HepG2 (cell line): ENCODE measurements around the gene MND1. TPM values are rescaled to one million over a fixed set of nuclear protein-coding genes. Genes with fewer than 3 reads are reported as not detected.

Experiments
- ATAC-seq: fragments of 200-7000 bp; cut with Tn5 transposase; 3 replicates; pipeline ENCODE4 v1.9.1; 2020; ENCODE audit warnings: mild to moderate bottlenecking, moderate library complexity
- Bru-seq: library from RNA; stranded (reverse); fragments of 400-500 nt; gene quantifications from one replicate; lab custom pipeline; 2021; lab: Mats Ljungman, UMichigan
- BruChase-seq, 2 experiments: library from RNA; stranded (reverse); fragments of 400-500 nt; gene quantifications; one replicate each; lab custom pipeline; 2021; lab: Mats Ljungman, UMichigan
- BruUV-seq: library from RNA; stranded (reverse); fragments of 400-500 nt; replicated peaks from 2 replicates; lab custom pipeline; 2021; lab: Mats Ljungman, UMichigan
- CTCF ChIA-PET: fragments of 300-600 bp; formaldehyde crosslinking; extraction: SDS; loops from one replicate; lab custom pipeline; 2021; ENCODE audit warnings: low total read pairs, inconsistent platforms, low intra/inter-chr PET ratio; lab: Yijun Ruan, JAX
- POLR2A ChIA-PET: fragments of 350-600 bp; sonication (Branson Sonifier 250); formaldehyde crosslinking; loops from one replicate; lab custom pipeline; 2020; ENCODE audit warnings: antibody characterized with exemption, inconsistent platforms; lab: Yijun Ruan, JAX
- DNase-seq: peaks from one replicate; pipeline ENCODE4 v3.0.0-alpha.2; 2015; ENCODE audit warnings: low spot score
- FAIRE-seq: peaks from 3 replicates; lab custom pipeline; 2011; peaks lifted over from hg19 to GRCh38; lab: Jason Lieb, UNC
- H2AFZ ChIP-seq: one replicate; pipeline ENCODE4 v1.6.1; 2011; ENCODE audit warnings: low read length, inconsistent platforms
- H3K27ac ChIP-seq: fragments of 300-600 bp; 3 replicates; pipeline ENCODE4 v1.8.0; 2011; ENCODE audit warnings: mixed run types, mild to moderate bottlenecking, mixed read lengths, low read length, inconsistent platforms; ENCODE audit not compliant: insufficient read depth; ENCODE audit errors: extremely low read length
- H3K27me3 ChIP-seq, 2 experiments: fragments of 200-600 bp in 1 of 2; 2 replicates in 1 of 2; 3 replicates in 1 of 2; pipeline versions ENCODE4 v1.6.0 to v1.8.0; 2011; ENCODE audit warnings: low read length in 2 of 2, mild to moderate bottlenecking in 2 of 2, moderate library complexity in 2 of 2, inconsistent platforms in 1 of 2; ENCODE audit not compliant: insufficient read depth in 2 of 2, control insufficient read depth in 1 of 2
- H3K36me3 ChIP-seq, 2 experiments: fragments of 200-600 bp in 1 of 2; replicated peaks in 1 of 2; 2 replicates in 1 of 2; 3 replicates in 1 of 2; pipeline versions ENCODE4 v1.5.1 to v1.8.0; 2011; ENCODE audit warnings: low read length in 2 of 2, inconsistent platforms in 1 of 2; ENCODE audit not compliant: insufficient read depth in 2 of 2, control insufficient read depth in 1 of 2
- H3K4me1 ChIP-seq: 2 replicates; pipeline ENCODE4 v1.5.1; 2012; ENCODE audit warnings: low read length, inconsistent platforms; ENCODE audit not compliant: insufficient read depth
- H3K4me2 ChIP-seq: 2 replicates; pipeline ENCODE4 v1.6.0; 2011; ENCODE audit warnings: low read depth, low read length, inconsistent platforms
- H3K4me3 ChIP-seq, 3 experiments: fragments of 200-600 bp in 1 of 3; sonication (generic), shearing (Covaris generic) in 1 of 3; replicated peaks in 1 of 3; 2 replicates each; pipeline ENCODE4 v1.5.1; 2011 to 2016; ENCODE audit warnings: low read length in 3 of 3, inconsistent platforms in 2 of 3, low read depth in 2 of 3, mild to moderate bottlenecking in 2 of 3, control low read depth in 1 of 3, mixed read lengths in 1 of 3; ENCODE audit not compliant: insufficient read depth in 1 of 3
- H3K79me2 ChIP-seq: one replicate; pipeline ENCODE4 v1.6.1; 2011; ENCODE audit warnings: low read length, inconsistent platforms; ENCODE audit not compliant: insufficient read depth
- H3K9ac ChIP-seq: 2 replicates; pipeline ENCODE4 v1.6.0; 2011; ENCODE audit warnings: mild to moderate bottlenecking, low read depth, low read length, inconsistent platforms; ENCODE audit not compliant: insufficient read depth
- H3K9me3 ChIP-seq: 2 replicates; pipeline ENCODE4 v1.5.1; 2012; ENCODE audit warnings: mild to moderate bottlenecking, low read length
- H4K20me1 ChIP-seq: 2 replicates; pipeline ENCODE4 v1.6.0; 2011; ENCODE audit warnings: inconsistent platforms, mild to moderate bottlenecking, low read length, moderate library complexity; ENCODE audit not compliant: insufficient read depth
- IRX3 ChIP-seq: sonication (generic); formaldehyde crosslinking; IDR thresholded peaks from 2 replicates; pipeline ENCODE4 v1.8.1; 2023; ENCODE audit warnings: mild to moderate bottlenecking, low read depth, missing genetic modification reagents, borderline replicate concordance
- MTA1 ChIP-seq: sonication (generic); formaldehyde crosslinking; IDR thresholded peaks from 2 replicates; pipeline ENCODE4 v1.4.0; 2020; ENCODE audit warnings: missing genetic modification reagents, mild to moderate bottlenecking, borderline replicate concordance
- NCOA5 ChIP-seq: sonication (generic); formaldehyde crosslinking; IDR thresholded peaks from 2 replicates; pipeline ENCODE4 v1.4.0; 2020; ENCODE audit warnings: missing genetic modification reagents
- RBFOX2 ChIP-seq: fragments of 200-400 bp; formaldehyde crosslinking; IDR thresholded peaks from 2 replicates; pipeline ENCODE4 v1.6.1; 2017; ENCODE audit warnings: low read depth, mild to moderate bottlenecking, low read length
- TOPORS ChIP-seq: sonication (generic); formaldehyde crosslinking; IDR thresholded peaks from 2 replicates; pipeline ENCODE4 v1.8.0; 2023; ENCODE audit warnings: mild to moderate bottlenecking, missing genetic modification reagents
- ZNF331 ChIP-seq: sonication (generic); formaldehyde crosslinking; IDR thresholded peaks from 2 replicates; pipeline ENCODE4 v1.4.0; 2020; ENCODE audit warnings: missing genetic modification reagents
- ZNF737 ChIP-seq: sonication (generic); formaldehyde crosslinking; IDR thresholded peaks from 2 replicates; pipeline ENCODE4 v1.5.0; 2020; ENCODE audit warnings: missing genetic modification reagents, mild to moderate bottlenecking, borderline replicate concordance
- WGBS: methylation state at CpG from one replicate; pipeline ENCODE4 v1.1.6; 2017; ENCODE audit warnings: low lambda C conversion rate; 5-methylcytosine and 5-hydroxymethylcytosine counted together
- in situ Hi-C: cut with HindIII; loops from 2 replicates; pipeline ENCODE4 v1.10.0; 2017; ENCODE audit warnings: low pct_unique_long_range_greater_than_20kb; ENCODE audit not compliant: extremely low pct_ligation_motif_present
- intact Hi-C: fragments of 100-400 bp; cut with micrococcal nuclease; formaldehyde crosslinking; loops from one replicate; pipeline ENCODE4 v1.10.0; 2022; ENCODE audit not compliant: unreplicated experiment
- long read RNA-seq, 2 experiments: library from RNA in 1 of 2; library from polyadenylated mRNA in 1 of 2; stranded (forward) in 1 of 2; unstranded in 1 of 2; transcript quantifications; one replicate each; pipeline ENCODE4 v2.0.0, GENCODE V29; 2019 to 2022
- polyA minus RNA-seq, 3 experiments: library from RNA; depleted of rRNA, polyadenylated mRNA; stranded (reverse); fragments of >200 nt; gene quantifications; 2 replicates each; pipeline ENCODE4 v1.2.3, GENCODE V29; 2011; ENCODE audit warnings: low replicate concordance in 1 of 3
- polyA plus RNA-seq, 8 experiments: library from polyadenylated mRNA; depleted of rRNA in 3 of 8; stranded (reverse) in 7 of 8; unstranded in 1 of 8; fragments of >200 nt; fragmentation: Illumina TruSeq in 4 of 8; extraction: Trizol in 4 of 8; gene quantifications; 2 replicates each; pipeline versions ENCODE4 v1.2.1 to v1.2.3, GENCODE V29; 2011 to 2016; ENCODE audit warnings: low read depth in 4 of 8, missing spikeins in 1 of 8, mixed read lengths in 1 of 8; ENCODE audit not compliant: insufficient read depth in 1 of 8
- total RNA-seq, 5 experiments: library from RNA; depleted of rRNA; stranded (reverse); fragments of >200 nt; fragmentation: Illumina TruSeq; extraction: Trizol; gene quantifications; 2 replicates each; pipeline ENCODE4 v1.2.3, GENCODE V29; 2016; ENCODE audit warnings: low read depth in 1 of 5
- TF ChIP-seq, protein P1 (sequence below): IDR thresholded peaks from 2 replicates; pipeline ENCODE4 v1.6.1; 2016; ENCODE audit warnings: low read depth, missing genetic modification reagents, missing compliant biosample characterization
- TF ChIP-seq, protein P2 (sequence below): sonication (generic); formaldehyde crosslinking; IDR thresholded peaks from 2 replicates; pipeline ENCODE4 v1.5.0; 2020; ENCODE audit warnings: missing genetic modification reagents, mild to moderate bottlenecking, borderline replicate concordance

Gene MND1, protein sequence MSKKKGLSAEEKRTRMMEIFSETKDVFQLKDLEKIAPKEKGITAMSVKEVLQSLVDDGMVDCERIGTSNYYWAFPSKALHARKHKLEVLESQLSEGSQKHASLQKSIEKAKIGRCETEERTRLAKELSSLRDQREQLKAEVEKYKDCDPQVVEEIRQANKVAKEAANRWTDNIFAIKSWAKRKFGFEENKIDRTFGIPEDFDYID
- total RNA-seq (2016; rRNA removed; fragmentation: Illumina TruSeq; extraction: Trizol) (30.7 and 40.7 TPM in 2 replicates), polyA plus RNA-seq (2011; rRNA removed) (2.3 and 4.8 TPM in 2 replicates), polyA minus RNA-seq (2011; rRNA and poly(A)+ RNA removed; ENCODE audit: low replicate concordance) (0.16 and 0.28 TPM in 2 replicates), Bru-seq, nascent RNA (percentile 53 among the genes with signal in this experiment), BruChase-seq, experiment 1, labeled RNA remaining after a 6-hour chase (percentile 41 among the genes with signal in this experiment), BruChase-seq, experiment 2, labeled RNA remaining after a 2-hour chase (percentile 52 among the genes with signal in this experiment)
- 23.9 and 26.6 TPM in 2 replicates for total RNA-seq (2016; cell fraction: cytosol; rRNA removed; fragmentation: Illumina TruSeq; extraction: Trizol; ENCODE audit: low read depth)
- total RNA-seq (2016; cell fraction: insoluble cytoplasmic fraction; rRNA removed; fragmentation: Illumina TruSeq; extraction: Trizol): 28.8 and 43.1 TPM in 2 replicates
- total RNA-seq (2016; cell fraction: membrane; rRNA removed; fragmentation: Illumina TruSeq; extraction: Trizol): 27.2 and 33.0 TPM in 2 replicates
- 13.2 and 15.2 TPM in 2 replicates for total RNA-seq (2016; cell fraction: nucleus; rRNA removed; fragmentation: Illumina TruSeq; extraction: Trizol)
- polyA plus RNA-seq (2011; cell fraction: cytosol; rRNA removed): 1.7 TPM in 2 replicates
- 1.4 and 1.6 TPM in 2 replicates for polyA plus RNA-seq (2011; cell fraction: nucleus; rRNA removed)
- 8.8 and 14.8 TPM in 2 replicates for polyA plus RNA-seq (2012)
- 20.8 and 21.2 TPM in 2 replicates for polyA plus RNA-seq (2016; cell fraction: cytosol; fragmentation: Illumina TruSeq; extraction: Trizol; ENCODE audit: low read depth)
- polyA plus RNA-seq (2016; cell fraction: insoluble cytoplasmic fraction; fragmentation: Illumina TruSeq; extraction: Trizol; ENCODE audit: low read depth): 45.9 and 54.7 TPM in 2 replicates
- 31.4 and 32.2 TPM in 2 replicates for polyA plus RNA-seq (2016; cell fraction: membrane; fragmentation: Illumina TruSeq; extraction: Trizol; ENCODE audit: low read depth)
- polyA plus RNA-seq (2016; cell fraction: nucleus; fragmentation: Illumina TruSeq; extraction: Trizol; ENCODE audit: insufficient read depth, low read depth): 22.1 and 22.4 TPM in 2 replicates
- polyA minus RNA-seq (2011; cell fraction: cytosol; rRNA and poly(A)+ RNA removed): 3.8 and 4.7 TPM in 2 replicates
- 2.1 and 3.6 TPM in 2 replicates for polyA minus RNA-seq (2011; cell fraction: nucleus; rRNA and poly(A)+ RNA removed)
- long read RNA-seq, experiment 1, transcript MND1-201 (8 exons, 968 nt): major isoform, 27 of 37 reads
- long read RNA-seq, experiment 1, partial matches to known transcripts: 6 of 37 reads
- long read RNA-seq, experiment 1, other reads (novel, unspliced or antisense): 2 of 37 reads
- long read RNA-seq, experiment 2, transcript MND1-201 (8 exons, 968 nt): major isoform, 7 of 18 reads
- long read RNA-seq, experiment 2, partial matches to known transcripts: 8 of 18 reads
- long read RNA-seq, experiment 2, other reads (novel, unspliced or antisense): 3 of 18 reads

DNA sequence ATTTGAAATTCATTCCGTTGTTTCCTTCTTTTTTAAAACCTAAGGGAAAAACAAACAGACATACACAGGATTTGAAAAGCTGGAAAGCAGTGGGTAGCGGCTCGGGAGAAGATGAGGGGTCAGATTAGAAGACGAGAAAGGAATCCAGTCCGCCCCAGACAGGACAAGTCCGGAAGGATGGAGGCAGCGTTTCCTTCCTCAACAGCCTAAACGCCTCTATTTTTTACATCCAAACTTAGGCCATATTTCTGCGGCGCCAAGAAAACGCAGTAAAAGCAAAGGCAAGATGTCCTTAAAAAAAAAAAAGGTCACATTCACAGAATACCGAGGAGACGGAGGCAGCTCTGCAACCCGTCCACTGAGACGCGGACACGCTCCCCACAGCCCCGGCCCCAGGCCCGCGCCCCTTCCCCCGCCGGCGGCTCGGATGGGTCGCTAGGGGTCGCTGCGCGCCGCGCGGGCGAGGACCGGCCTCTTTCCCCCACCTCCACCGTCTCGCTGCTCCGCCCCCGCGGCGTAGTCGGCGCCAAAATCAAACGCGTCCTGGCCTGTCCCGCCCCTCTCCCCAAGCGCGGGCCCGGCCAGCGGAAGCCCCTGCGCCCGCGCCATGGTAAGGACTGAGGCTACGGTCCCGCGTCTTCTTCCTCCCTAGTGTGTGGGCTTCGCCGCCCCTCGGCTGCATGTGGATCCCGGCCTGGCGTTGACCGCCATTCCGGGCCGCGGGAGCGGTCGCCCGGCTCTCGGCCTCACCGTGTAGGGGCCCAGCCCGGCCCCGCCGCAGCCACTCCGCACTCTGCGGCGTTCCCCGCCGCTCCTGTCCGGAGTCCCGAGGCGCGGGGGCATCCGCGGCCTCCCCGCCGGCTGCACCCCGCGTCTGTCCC lies at the start of gene MND1:
Gene MND1, plus strand, starts transcription at position 558 of the 881 bp plus-strand sequence. Its CDS starts 50 bp downstream, at position 608.
- ChIA-PET CTCF (interaction anchor here (1.2 to 2.4 kb wide), 3 partner anchors 231 to 305 kb away, joined by 3 to 31 read pairs (median 7); no protein-coding TSS in a partner anchor), POLR2A (no interaction called here)
- Histone ChIP-seq H3K4me3 (peak within 1 kb of the TSS; percentile 79 to 83 (median 81)), H2AFZ (peak within 1 kb of the TSS; percentile 96), H4K20me1 (no peaks in the 10 kb centered on the region), H3K9me3 (no peaks in the 10 kb centered on the region), H3K79me2 (peaks cover 36% of the 10 kb centered on the region), H3K27me3 (no peaks in the 10 kb centered on the region; a peak in 1 of 5 replicates), H3K36me3 (no peaks in the 10 kb centered on the region), H3K9ac (peak within 1 kb of the TSS; percentile 76), H3K4me1 (peaks cover 44% of the 10 kb centered on the region), H3K27ac (peak within 1 kb of the TSS; percentile 72), H3K4me2 (peak within 1 kb of the TSS; percentile 82)
- no peak for FAIRE-seq
- ATAC-seq: peak; percentile 90
- in situ Hi-C loops (loop anchor here (5.0 kb wide), 1 partner anchor 233 kb away; no protein-coding TSS in a partner anchor), intact Hi-C loops (loop anchor here (1.0 to 2.0 kb wide), 5 partner anchors 89 to 406 kb away; partner anchors contain the start of gene TMEM131L)
- DNase-seq: peak; percentile 64
- 4% methylated on average over 22 of the region's 86 CpGs for WGBS
- BruUV-seq: TSS peak; percentile 72
- TF ChIP-seq RBFOX2 (peak; percentile 82), TOPORS (CRISPR knock-in tag) (peak; percentile 40), NCOA5 (CRISPR knock-in tag) (no peak), ZNF331 (CRISPR knock-in tag) (0 out of 2 replicates have a peak, but pooled peaks have one; percentile 34), MTA1 (CRISPR knock-in tag) (peak; percentile 63; the same call in 1 of the 2 replicates), IRX3 (CRISPR knock-in tag) (peak; percentile 88), ZNF737 (CRISPR knock-in tag) (no peak)
- TF ChIP-seq, protein P1, sequence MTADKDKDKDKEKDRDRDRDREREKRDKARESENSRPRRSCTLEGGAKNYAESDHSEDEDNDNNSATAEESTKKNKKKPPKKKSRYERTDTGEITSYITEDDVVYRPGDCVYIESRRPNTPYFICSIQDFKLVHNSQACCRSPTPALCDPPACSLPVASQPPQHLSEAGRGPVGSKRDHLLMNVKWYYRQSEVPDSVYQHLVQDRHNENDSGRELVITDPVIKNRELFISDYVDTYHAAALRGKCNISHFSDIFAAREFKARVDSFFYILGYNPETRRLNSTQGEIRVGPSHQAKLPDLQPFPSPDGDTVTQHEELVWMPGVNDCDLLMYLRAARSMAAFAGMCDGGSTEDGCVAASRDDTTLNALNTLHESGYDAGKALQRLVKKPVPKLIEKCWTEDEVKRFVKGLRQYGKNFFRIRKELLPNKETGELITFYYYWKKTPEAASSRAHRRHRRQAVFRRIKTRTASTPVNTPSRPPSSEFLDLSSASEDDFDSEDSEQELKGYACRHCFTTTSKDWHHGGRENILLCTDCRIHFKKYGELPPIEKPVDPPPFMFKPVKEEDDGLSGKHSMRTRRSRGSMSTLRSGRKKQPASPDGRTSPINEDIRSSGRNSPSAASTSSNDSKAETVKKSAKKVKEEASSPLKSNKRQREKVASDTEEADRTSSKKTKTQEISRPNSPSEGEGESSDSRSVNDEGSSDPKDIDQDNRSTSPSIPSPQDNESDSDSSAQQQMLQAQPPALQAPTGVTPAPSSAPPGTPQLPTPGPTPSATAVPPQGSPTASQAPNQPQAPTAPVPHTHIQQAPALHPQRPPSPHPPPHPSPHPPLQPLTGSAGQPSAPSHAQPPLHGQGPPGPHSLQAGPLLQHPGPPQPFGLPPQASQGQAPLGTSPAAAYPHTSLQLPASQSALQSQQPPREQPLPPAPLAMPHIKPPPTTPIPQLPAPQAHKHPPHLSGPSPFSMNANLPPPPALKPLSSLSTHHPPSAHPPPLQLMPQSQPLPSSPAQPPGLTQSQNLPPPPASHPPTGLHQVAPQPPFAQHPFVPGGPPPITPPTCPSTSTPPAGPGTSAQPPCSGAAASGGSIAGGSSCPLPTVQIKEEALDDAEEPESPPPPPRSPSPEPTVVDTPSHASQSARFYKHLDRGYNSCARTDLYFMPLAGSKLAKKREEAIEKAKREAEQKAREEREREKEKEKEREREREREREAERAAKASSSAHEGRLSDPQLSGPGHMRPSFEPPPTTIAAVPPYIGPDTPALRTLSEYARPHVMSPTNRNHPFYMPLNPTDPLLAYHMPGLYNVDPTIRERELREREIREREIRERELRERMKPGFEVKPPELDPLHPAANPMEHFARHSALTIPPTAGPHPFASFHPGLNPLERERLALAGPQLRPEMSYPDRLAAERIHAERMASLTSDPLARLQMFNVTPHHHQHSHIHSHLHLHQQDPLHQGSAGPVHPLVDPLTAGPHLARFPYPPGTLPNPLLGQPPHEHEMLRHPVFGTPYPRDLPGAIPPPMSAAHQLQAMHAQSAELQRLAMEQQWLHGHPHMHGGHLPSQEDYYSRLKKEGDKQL (CRISPR knock-in tag): no peak
- TF ChIP-seq, protein P2, sequence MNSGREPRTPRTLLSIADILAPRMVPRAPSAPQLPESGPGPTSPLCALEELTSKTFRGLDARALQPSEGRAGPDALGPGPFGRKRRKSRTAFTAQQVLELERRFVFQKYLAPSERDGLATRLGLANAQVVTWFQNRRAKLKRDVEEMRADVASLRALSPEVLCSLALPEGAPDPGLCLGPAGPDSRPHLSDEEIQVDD (CRISPR knock-in tag): 0 out of 2 replicates have a peak, but pooled peaks have one; percentile 26
